Measurements from ENCODE around the gene DDX49.

- no peak for TF ChIP-seq POLR2A (IDR thresholded peaks at IDR 0.05; ENCODE audit: low read length)
- TF ChIP-seq GATA1 (IDR thresholded peaks at IDR 0.05; ENCODE audit: low read depth, low read length) = no peak
Observed at GRCh38 chr19:18905058-18905456, 14.5 kb upstream of the DDX49 start.

All from erythroblast (primary cell).